SU-DHL-6 (cell line): ENCODE measurements around the gene CRTC2.

Experiments used
- H2AFZ ChIP-seq: fragments of 200-600 bp; sonication (generic); 2 replicates; pipeline ENCODE4 v1.6.1; 2014; ENCODE audit warnings: low read depth, mild to moderate bottlenecking, moderate library complexity, mixed read lengths, antibody characterized with exemption, low read length; ENCODE audit not compliant: severe bottlenecking
- H3F3A ChIP-seq: fragments of 200-600 bp; shearing (Covaris generic); 2 replicates; pipeline ENCODE4 v1.6.0; 2016; ENCODE audit warnings: antibody characterized with exemption, mild to moderate bottlenecking; ENCODE audit not compliant: insufficient read depth
- H3K27ac ChIP-seq: fragments of 200-600 bp; sonication (generic); 2 replicates; pipeline ENCODE4 v1.5.1; 2016; ENCODE audit warnings: low read depth, mild to moderate bottlenecking, low read length, moderate library complexity, mixed read lengths
- H3K27me3 ChIP-seq: fragments of 200-600 bp; sonication (generic), shearing (Covaris generic); 2 replicates; pipeline ENCODE4 v1.6.0; 2014; ENCODE audit warnings: mild to moderate bottlenecking, low read length
- H3K36me3 ChIP-seq: fragments of 200-600 bp; sonication (generic); 2 replicates; pipeline ENCODE4 v1.6.1; 2014; ENCODE audit warnings: mild to moderate bottlenecking, low read length, mixed read lengths
- H3K4me2 ChIP-seq: fragments of 300-600, 200-600 bp; shearing (Covaris generic), sonication (generic); 2 replicates; pipeline ENCODE4 v1.6.0; 2014; ENCODE audit warnings: low read length, low read depth, mild to moderate bottlenecking; ENCODE audit not compliant: poor library complexity, severe bottlenecking
- H3K4me3 ChIP-seq: fragments of 200-600 bp; sonication (generic); 2 replicates; pipeline ENCODE4 v1.5.1; 2014; ENCODE audit warnings: antibody characterized with exemption, low read length, mild to moderate bottlenecking, mixed read lengths; ENCODE audit not compliant: insufficient read depth, poor library complexity, severe bottlenecking
- H3K79me2 ChIP-seq: fragments of 200-600 bp; sonication (generic); 2 replicates; pipeline ENCODE4 v1.6.1; 2014; ENCODE audit warnings: mild to moderate bottlenecking, low read length, moderate library complexity; ENCODE audit not compliant: insufficient read depth
- H3K9ac ChIP-seq: fragments of 200-600 bp; sonication (generic); 2 replicates; pipeline ENCODE4 v1.7.0; 2014; ENCODE audit warnings: mild to moderate bottlenecking, low read length
- H3K9me2 ChIP-seq: fragments of 200-600 bp; sonication (generic); replicated peaks from 2 replicates; pipeline ENCODE4 v1.6.1; 2014; ENCODE audit warnings: low read length; ENCODE audit not compliant: insufficient read depth
- H3K9me3 ChIP-seq: fragments of 200-600 bp; sonication (generic); 2 replicates; pipeline ENCODE4 v1.6.1; 2014; ENCODE audit warnings: low read length, mixed read lengths; ENCODE audit not compliant: insufficient read depth
- H4K20me1 ChIP-seq: fragments of 200-600 bp; sonication (generic); 2 replicates; pipeline ENCODE4 v1.6.1; 2014; ENCODE audit warnings: low read depth, mild to moderate bottlenecking, antibody characterized with exemption, low read length, moderate library complexity, mixed read lengths
- EZH2phosphoT487 ChIP-seq: fragments of 200-600 bp; sonication (generic), shearing (Covaris generic); conservative IDR thresholded peaks from 2 replicates; pipeline ENCODE4 v1.6.1; 2018; ENCODE audit warnings: mild to moderate bottlenecking, antibody characterized with exemption, low read length, moderate library complexity, mixed read lengths
- TF ChIP-seq, protein P1 (sequence below): fragments of 200-600 bp; sonication (generic); IDR thresholded peaks from one replicate; pipeline ENCODE4 v1.5.1; 2017; ENCODE audit warnings: antibody characterized with exemption, mild to moderate bottlenecking, low read length, moderate library complexity; ENCODE audit not compliant: insufficient read depth, poor library complexity, severe bottlenecking

CRTC2 gene

DNA sequence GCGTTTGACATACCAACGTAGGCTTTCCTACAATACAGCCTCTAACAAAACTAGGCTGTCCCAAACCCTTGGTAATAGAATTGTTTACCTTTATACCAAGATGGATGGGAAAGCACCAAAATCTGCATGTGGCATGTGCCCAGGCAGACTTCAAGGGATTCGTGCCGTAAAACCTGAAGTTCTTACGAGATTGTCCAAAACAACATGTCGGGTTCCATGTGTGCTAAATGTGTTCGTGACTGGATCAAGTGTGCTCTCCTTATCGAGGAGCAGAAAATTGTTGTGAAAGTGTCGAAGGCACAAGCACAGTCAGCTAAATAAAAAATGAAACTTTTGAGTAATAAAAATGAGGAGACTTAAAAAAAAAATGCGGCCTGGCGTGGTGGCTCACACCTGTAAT, 37.2 kb upstream of the CRTC2 start:
- Histone ChIP-seq H3K79me2 (peaks cover 22% of the 10 kb centered on the region), H3K4me3 (no peak overlapping the region), H3K9me2 (no peaks in the 10 kb centered on the region), H3K27me3 (no peaks in the 10 kb centered on the region), H2AFZ (no peak overlapping the region), H4K20me1 (peaks cover 8% of the 10 kb centered on the region), H3F3A (peaks cover 54% of the 10 kb centered on the region), H3K27ac (no peak overlapping the region), H3K9ac (no peak overlapping the region), H3K4me2 (no peak overlapping the region), H3K36me3 (peaks cover 30% of the 10 kb centered on the region), H3K9me3 (no peaks in the 10 kb centered on the region)
- no peak for TF ChIP-seq EZH2phosphoT487
- TF ChIP-seq, protein P1, sequence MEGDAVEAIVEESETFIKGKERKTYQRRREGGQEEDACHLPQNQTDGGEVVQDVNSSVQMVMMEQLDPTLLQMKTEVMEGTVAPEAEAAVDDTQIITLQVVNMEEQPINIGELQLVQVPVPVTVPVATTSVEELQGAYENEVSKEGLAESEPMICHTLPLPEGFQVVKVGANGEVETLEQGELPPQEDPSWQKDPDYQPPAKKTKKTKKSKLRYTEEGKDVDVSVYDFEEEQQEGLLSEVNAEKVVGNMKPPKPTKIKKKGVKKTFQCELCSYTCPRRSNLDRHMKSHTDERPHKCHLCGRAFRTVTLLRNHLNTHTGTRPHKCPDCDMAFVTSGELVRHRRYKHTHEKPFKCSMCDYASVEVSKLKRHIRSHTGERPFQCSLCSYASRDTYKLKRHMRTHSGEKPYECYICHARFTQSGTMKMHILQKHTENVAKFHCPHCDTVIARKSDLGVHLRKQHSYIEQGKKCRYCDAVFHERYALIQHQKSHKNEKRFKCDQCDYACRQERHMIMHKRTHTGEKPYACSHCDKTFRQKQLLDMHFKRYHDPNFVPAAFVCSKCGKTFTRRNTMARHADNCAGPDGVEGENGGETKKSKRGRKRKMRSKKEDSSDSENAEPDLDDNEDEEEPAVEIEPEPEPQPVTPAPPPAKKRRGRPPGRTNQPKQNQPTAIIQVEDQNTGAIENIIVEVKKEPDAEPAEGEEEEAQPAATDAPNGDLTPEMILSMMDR: no peak

DNA sequence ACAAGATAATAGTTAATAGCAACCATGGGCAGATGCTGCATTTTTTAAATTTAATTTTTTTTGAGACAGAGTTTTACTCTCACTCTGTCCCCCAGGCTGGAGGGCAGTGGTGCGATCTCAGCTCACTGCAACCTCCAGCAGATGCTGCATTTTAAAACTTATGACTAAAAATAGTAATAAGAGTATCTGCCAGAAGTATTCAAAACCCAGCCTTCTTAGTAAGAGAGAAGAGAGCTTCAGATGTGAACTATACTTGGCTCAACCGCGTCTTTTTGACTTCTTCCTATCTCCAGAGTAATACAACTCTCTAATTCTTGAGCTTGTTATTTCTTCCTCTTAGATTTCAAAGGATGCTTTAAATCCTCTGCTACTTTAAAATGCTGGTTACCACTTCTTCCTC, 36.8 kb upstream of the CRTC2 start:
- Histone ChIP-seq H3K9me3 (no peaks in the 10 kb centered on the region), H3K36me3 (peaks cover 30% of the 10 kb centered on the region), H3K9ac (no peak overlapping the region), H2AFZ (no peak overlapping the region), H4K20me1 (peaks cover 8% of the 10 kb centered on the region), H3K79me2 (peaks cover 23% of the 10 kb centered on the region), H3K4me2 (no peak overlapping the region), H3F3A (peaks cover 54% of the 10 kb centered on the region), H3K27ac (no peak overlapping the region), H3K27me3 (no peaks in the 10 kb centered on the region), H3K9me2 (no peaks in the 10 kb centered on the region), H3K4me3 (no peak overlapping the region)
- no peak for TF ChIP-seq EZH2phosphoT487
- TF ChIP-seq, protein P1: no peak

DNA sequence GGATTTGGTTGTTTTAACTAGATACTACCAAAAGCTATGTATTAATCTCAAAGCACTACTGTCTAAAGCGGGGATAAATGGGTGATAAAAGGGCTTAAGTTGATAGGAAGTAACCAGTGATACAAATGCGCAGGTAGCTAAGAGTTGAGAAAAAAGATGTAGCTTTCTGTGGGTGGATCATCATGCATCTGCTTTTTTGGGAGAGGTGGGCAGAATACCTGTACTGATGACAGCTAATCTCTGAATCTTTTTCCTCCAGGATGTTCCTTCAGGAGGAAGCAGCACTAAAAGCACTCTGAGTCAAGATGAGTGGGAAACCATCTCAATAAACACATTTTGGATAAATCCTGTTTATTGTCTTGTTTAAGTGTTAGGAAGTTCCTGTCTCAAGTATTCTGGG, 33.4 kb upstream of the CRTC2 start:
- Histone ChIP-seq H2AFZ (no peak overlapping the region), H3K9ac (peak overlapping the region; percentile 90), H3K9me3 (no peaks in the 10 kb centered on the region), H3K27ac (peak overlapping the region; percentile 79), H3K36me3 (peaks cover 30% of the 10 kb centered on the region), H3K4me2 (peak overlapping the region; percentile 88), H4K20me1 (peaks cover 8% of the 10 kb centered on the region), H3K27me3 (no peaks in the 10 kb centered on the region), H3K4me3 (peak overlapping the region; percentile 86), H3K9me2 (no peaks in the 10 kb centered on the region), H3F3A (peaks cover 49% of the 10 kb centered on the region), H3K79me2 (peaks cover 23% of the 10 kb centered on the region)
- no peak for TF ChIP-seq EZH2phosphoT487
- TF ChIP-seq, protein P1: no peak
